ENCODE measurements around the gene SERF2. TPM values are rescaled to one million over a fixed set of nuclear protein-coding genes. Genes with fewer than 3 reads are reported as not detected.

SERF2 gene
- polyA plus RNA-seq, 3 donors: 1,511 to 3,135 (median 2,483) TPM

GRCh38 chr15:43763819-43764446, 28.2 kb upstream of the SERF2 start:
- Mint-ChIP-seq H3K27ac (peak overlapping the region in 1 of 7 donors; percentile 13), H3K27me3 (ENCODE audit: low read depth in 3 of 3) (no peaks in the 10 kb centered on the region), H3K9me3 (peaks cover 0 to 2% (median 0%) of the 10 kb centered on the region in 7 donors), H3K4me3 (no peak overlapping the region), H3K4me1 (no peaks in the 10 kb centered on the region), H3K36me3 (peaks cover 76 to 99% of the 10 kb centered on the region in 2 donors)
- Histone ChIP-seq H3K27me3 (ENCODE audit: control insufficient read depth in 2 of 2, insufficient read depth in 2 of 2, low read length in 2 of 2) (no peaks in the 10 kb centered on the region), H3K4me2 (replicated peaks; ENCODE audit: extremely low read depth, low read length, poor library complexity, severe bottlenecking) (no peak overlapping the region), H3K27ac (ENCODE audit: low read depth in 1 of 2, low read length in 2 of 2) (no peak overlapping the region), H3K79me2 (ENCODE audit: insufficient read depth, low read length) (peaks cover 5% of the 10 kb centered on the region), H2AFZ (ENCODE audit: insufficient read depth, low read depth, low read length, poor library complexity, severe bottlenecking) (no peak overlapping the region), H4K20me1 (ENCODE audit: insufficient read depth, low read length) (peaks cover 35% of the 10 kb centered on the region), H3K4me3 (replicated peaks in 1 of 3; ENCODE audit: low read depth in 2 of 3, low read length in 3 of 3) (no peak overlapping the region), H3K9ac (ENCODE audit: insufficient read depth, low read length, poor library complexity, severe bottlenecking) (no peak overlapping the region), H3K36me3 (replicated peaks in 1 of 2; ENCODE audit: control insufficient read depth in 1 of 2, insufficient read depth in 2 of 2, low read length in 2 of 2) (peaks cover 84 to 98% of the 10 kb centered on the region in 2 donors), H3K9me3 (replicated peaks in 1 of 2; ENCODE audit: control insufficient read depth in 1 of 2, insufficient read depth in 1 of 2, low read length in 2 of 2) (no peaks in the 10 kb centered on the region), H3K4me1 (ENCODE audit: control insufficient read depth in 1 of 2, insufficient read depth in 2 of 2, low read length in 2 of 2) (no peaks in the 10 kb centered on the region)
- no peak for TF ChIP-seq CTCF (IDR thresholded peaks at IDR 0.05)
- no CpG with 5 or more reads among the region's 2 CpGs for WGBS (ENCODE audit: insufficient coverage)
- DNase-seq: no peak
- intact Hi-C loops (cut with micrococcal nuclease): no loop called here

- intact Hi-C loops (cut with micrococcal nuclease): no loop called here
- WGBS (ENCODE audit: insufficient coverage): no CpG with 5 or more reads among the region's 5 CpGs
- H4K20me1 ChIP-seq (ENCODE audit: insufficient read depth, low read length): peaks cover 8% of the 10 kb centered on the region
Measured at GRCh38 chr15:43769584-43770228, 22.4 kb upstream of the SERF2 start.

More at GRCh38 chr15:43769584-43770228, 22.4 kb upstream of the SERF2 start:
- Histone ChIP-seq H3K4me2 (replicated peaks; ENCODE audit: extremely low read depth, low read length, poor library complexity, severe bottlenecking) (no peak overlapping the region), H3K79me2 (ENCODE audit: insufficient read depth, low read length) (no peaks in the 10 kb centered on the region), H3K27ac (ENCODE audit: low read depth in 1 of 2, low read length in 2 of 2) (no peak overlapping the region), H2AFZ (ENCODE audit: insufficient read depth, low read depth, low read length, poor library complexity, severe bottlenecking) (no peak overlapping the region), H3K9ac (ENCODE audit: insufficient read depth, low read length, poor library complexity, severe bottlenecking) (no peak overlapping the region), H3K36me3 (replicated peaks in 1 of 2; ENCODE audit: control insufficient read depth in 1 of 2, insufficient read depth in 2 of 2, low read length in 2 of 2) (peaks cover 59 to 93% of the 10 kb centered on the region in 2 donors), H3K27me3 (ENCODE audit: control insufficient read depth in 2 of 2, insufficient read depth in 2 of 2, low read length in 2 of 2) (no peaks in the 10 kb centered on the region), H3K9me3 (replicated peaks in 1 of 2; ENCODE audit: control insufficient read depth in 1 of 2, insufficient read depth in 1 of 2, low read length in 2 of 2) (no peaks in the 10 kb centered on the region), H3K4me3 (replicated peaks in 1 of 3; ENCODE audit: low read depth in 2 of 3, low read length in 3 of 3) (no peak overlapping the region), H3K4me1 (ENCODE audit: control insufficient read depth in 1 of 2, insufficient read depth in 2 of 2, low read length in 2 of 2) (peaks cover 5 to 13% of the 10 kb centered on the region in 2 donors)
- peaks cover 10% of the 10 kb centered on the region for H3K4me1 Mint-ChIP-seq
- H3K27me3 Mint-ChIP-seq (ENCODE audit: low read depth in 3 of 3): peaks cover 0 to 2% (median 0%) of the 10 kb centered on the region in 3 donors
- no peak overlapping the region for H3K4me3 Mint-ChIP-seq
- H3K27ac Mint-ChIP-seq: peak overlapping the region in 1 of 7 donors; percentile 27
- peaks cover 65 to 86% of the 10 kb centered on the region in 2 donors for H3K36me3 Mint-ChIP-seq
- H3K9me3 Mint-ChIP-seq: peaks cover 0 to 2% (median 0%) of the 10 kb centered on the region in 7 donors
- TF ChIP-seq CTCF (IDR thresholded peaks at IDR 0.05): peak; percentile 91
- DNase-seq: peak; percentile 44 to 58 (median 50)
